Measurements from ENCODE around the gene PRKCZ.

Gene PRKCZ

DNA sequence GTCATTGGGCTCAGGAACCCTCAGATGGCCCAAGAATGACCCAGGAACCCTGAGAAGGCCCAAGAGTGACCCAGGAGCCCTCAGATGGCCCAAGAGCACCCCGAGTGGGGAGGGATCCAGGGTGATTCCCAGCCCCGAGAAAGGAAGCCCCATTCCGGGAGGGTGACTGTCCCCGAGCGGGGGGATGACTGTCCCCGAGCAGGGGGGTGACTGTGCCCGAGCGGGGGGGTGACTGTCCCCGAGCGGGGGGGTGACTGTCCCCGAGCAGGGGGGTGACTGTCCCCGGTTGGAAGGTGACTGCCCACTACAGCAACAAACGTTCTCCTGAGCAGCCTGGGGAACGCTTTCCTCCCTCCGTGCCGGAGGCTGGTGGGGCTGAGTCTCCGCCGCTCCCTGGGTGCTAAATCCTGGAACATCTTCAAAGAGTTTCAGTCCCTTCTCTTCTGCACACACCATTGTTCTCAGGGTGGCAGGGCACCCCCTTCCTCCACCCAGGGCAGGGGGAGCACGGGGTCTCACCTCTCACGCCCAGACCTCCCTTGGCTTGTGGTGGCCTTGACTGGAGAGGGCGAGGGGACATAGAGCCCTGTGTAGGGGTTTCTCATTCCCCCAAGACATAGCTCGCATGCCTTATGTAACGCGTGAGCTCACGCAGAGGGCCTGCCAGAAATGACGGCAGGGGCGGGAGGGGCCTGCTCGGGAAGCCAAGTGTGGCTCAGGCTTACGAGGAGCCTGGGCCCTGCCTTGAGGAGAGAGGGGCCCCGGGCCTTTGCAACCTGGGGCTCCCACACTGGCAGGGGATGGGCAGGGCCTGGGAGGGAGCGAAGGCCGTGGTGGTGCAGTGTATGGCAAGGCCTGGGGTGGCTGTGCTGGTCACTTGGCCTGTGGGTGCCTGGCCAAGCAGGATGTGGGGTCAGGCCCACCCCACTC, 163.6 kb downstream of the PRKCZ start:
- no peak for DNase-seq

DNA sequence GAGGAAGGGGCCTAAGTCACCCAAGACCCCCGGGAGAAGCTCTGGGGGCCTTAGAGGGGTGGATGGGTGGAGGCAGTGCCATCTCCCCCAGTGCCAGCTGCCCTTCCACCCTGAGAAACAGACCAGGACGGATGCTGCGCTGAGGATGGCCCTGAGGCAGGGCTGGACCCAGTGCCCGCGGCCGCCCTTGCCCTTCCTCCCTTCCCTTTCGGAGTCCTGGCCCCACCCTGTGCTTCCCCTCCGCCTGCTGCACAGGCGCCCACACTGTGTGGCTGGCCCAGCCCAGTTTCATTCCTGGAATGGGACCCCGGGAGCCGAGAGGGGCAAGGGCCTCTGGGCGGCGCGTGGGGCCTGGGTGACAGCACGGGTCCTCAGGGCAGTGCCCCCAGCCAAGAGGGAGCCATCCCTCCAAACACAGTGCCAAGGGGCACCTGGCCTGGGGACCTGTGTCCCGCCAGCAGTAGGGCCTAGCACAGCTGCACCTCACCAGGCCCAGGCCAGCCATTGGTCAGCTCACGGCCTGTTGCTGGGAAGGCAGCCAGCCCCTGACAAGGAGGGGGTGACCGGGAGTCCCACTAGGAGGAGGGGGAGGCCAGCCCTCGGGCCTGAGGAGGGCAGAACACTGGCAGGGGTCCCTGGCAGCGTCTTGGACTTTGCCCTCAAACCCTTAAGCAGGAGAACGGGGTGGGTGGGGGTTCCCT, 164.5 kb downstream of the PRKCZ start:
- DNase-seq, result no peak

DNA sequence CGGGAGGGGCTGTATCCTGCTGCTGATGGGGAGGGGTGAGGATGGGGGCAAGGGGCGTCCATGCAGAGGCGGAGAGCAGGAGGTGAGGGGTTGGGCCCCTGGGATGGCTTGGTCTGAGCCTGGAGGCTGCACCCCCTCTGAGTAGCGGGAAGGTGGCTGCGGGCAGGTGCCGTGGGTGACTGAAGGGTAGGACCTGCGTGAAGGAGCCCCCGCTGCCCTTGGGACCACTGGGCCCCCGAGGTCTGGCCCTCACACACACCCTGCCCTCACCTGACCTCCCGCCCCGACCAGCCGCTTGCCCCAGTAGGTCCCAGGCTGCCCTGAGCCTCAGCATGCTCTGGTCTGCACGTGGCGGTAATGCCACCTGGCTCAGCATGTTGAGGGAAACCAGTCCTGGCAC, 165.1 kb downstream of the PRKCZ start:
- no peak for DNase-seq

DNA sequence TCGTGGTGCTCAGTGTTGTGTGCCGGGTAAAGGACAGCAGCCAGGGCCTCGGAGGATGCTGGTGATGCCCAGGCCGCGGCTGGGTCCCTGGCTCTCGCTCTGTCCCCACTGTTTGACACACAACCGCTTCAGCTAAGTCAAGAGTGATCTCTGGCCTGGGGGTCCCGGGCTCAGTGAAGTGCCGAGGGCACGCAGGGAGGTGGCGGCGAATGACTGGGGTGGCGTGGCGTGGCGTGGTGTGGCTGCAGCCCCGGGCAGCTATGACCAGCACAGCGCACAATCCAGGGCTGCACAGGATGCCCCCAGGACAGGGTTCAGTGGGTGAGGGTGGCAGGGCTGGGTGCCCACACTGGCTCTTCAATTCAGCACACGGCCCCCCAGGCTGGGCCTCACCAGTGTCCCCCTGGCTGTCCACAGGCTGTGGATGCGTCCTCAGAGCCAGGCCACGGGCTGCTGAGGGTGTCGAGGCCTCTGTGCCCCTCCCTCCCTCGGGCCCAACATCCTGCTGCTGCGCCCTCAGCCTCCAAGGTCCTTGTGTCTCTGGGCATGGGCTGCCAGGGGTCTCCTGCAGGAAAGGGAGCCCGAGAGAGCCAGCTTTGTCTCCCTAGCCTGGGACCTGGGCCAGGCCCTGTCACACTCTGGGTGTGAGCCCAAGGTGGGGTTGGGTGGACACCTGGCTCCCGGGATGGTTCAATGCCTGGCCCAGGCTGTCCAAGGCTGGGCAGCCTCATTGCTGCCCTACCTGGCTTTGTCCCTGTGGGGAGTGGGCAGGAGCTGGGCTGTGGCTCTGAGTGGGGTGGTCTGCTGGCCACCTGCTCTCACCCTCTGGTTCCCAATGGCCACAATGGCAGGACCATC, 165.9 kb downstream of the PRKCZ start:
- no peak for DNase-seq

DNA sequence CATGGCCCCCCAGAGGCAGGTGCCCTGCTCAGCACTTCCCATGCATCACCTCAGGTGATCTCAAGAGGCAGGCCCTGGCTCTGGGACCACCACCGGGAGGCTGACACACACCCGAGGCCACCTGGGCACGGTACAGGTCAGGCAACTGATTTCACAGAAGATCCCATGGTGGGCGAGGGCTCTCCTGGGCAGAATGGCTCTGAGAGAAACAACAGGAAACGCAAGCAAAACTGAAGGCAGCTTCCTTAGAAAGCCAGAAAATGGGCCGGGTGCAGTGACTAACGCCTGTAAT, 166.5 kb downstream of the PRKCZ start:
- no peak for DNase-seq

DNA sequence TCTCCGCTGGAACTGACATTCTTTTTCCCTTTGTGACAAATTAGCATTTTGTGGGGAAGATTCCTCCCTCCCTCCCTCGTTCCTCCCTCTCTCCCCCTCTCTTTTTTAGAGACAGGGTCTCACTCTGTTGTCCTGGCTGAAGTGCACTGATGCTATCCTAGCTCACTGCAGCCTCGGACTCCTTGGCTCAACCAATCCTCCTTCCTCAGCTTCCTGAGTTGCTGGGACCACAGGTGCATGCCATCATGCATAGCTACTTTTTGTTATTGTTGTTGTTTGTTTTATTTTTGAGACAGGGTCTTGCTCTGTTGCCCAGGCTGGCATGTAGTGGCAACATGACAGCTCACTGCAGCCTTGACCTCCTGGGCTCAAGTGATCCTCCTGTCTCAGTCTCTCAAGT, 171.1 kb downstream of the PRKCZ start:
- no peak for DNase-seq

DNA sequence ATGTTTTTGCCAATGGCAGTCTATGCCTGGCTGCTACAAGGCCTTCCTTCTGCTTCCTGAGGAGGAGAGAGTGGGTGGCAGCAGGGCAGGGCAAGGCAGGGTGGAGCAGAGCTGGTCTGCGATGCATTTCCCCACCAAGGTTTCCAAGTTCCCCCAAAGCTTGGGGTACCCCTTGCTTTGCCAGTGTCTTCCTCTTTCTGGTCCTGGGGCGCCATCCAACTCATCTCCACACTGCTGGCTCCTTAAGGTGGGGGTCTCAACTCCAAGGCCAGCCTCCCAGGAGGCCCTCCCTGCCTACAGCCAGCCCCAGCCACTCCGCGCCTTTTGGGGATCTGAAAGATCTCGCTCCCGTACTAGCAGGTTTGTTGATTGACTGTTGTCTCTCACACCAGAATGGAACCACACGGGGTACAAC, 174.0 kb downstream of the PRKCZ start:
- no peak for DNase-seq

DNA sequence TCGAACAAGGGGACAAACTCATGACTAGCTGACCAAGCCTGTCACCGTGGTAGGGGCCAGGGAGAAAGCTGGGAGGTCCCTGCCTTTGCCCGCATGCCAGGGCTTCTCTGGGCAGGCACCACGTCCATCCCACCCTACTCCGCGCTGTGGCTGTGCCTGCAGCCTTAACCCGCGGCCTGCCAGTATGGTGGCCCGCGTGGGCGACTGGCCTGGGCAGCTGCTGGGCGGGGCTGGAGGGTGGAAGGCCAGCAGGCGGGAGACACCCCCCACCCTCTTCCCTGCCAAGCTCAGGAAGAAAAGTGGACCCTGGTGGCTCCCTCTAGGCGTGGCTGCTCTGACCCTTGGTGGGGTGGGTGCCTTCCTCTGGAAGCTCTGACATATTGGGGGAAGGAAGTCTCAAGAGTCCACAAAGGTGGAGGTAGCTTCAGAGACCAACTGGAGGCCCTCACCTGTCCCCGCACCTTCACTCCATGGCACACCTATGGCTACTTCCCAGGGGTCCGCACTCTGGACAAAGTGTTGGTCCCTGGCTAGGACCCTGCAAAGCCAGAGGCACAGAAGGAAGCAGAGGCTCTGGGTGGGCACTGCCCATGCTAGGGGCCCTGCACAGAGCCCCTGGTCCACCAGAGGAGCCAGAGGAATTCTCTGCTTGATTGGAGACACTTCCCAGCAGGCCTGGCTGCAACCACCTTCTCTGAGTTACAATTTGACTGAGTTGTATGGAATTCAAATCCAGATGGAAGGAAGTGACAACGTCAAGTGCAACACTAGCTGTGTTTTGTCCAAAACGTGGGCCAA, 174.6 kb downstream of the PRKCZ start:
- no peak for DNase-seq

DNA sequence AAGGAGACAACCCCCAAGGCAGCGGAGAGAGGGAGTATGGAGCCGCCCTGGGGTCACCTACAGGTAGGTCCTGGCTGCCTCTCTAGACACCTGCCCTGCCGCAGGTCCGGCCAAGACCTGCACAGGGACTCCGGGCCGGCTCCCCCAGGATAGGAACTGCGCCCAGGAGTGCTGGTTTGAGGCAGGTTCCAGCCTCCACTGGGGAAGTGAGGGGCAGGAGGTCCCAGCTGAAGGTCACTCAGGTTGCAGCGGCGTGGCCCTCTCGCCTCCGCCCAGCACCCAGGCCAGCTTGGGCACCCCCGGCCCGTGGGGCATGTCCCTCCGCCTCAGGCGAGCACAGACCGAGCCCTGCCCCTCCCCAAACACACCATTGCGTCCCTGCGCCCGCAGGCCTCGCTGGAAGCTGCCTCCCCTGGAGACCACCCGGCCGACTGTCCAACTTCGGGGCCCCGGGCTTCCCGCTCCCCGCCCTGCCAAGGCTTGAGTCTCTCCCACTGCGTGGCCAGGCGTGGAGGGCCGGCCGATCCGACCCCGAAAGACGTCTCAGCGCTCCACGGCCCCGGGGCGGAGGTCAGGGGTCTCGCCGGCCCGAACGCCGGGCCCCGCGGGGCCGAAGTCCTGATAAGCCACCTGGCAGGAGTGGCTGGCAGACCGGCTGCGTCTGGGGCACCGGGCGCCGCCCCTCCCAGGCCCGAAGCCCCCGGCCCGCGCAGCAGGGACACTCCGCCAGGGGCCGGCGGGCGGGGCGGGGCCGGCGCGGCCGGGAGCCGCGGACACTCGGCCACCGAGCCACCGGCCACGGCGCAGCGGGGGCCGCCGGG, 176.5 kb downstream of the PRKCZ start:
- no peak for DNase-seq

DNA sequence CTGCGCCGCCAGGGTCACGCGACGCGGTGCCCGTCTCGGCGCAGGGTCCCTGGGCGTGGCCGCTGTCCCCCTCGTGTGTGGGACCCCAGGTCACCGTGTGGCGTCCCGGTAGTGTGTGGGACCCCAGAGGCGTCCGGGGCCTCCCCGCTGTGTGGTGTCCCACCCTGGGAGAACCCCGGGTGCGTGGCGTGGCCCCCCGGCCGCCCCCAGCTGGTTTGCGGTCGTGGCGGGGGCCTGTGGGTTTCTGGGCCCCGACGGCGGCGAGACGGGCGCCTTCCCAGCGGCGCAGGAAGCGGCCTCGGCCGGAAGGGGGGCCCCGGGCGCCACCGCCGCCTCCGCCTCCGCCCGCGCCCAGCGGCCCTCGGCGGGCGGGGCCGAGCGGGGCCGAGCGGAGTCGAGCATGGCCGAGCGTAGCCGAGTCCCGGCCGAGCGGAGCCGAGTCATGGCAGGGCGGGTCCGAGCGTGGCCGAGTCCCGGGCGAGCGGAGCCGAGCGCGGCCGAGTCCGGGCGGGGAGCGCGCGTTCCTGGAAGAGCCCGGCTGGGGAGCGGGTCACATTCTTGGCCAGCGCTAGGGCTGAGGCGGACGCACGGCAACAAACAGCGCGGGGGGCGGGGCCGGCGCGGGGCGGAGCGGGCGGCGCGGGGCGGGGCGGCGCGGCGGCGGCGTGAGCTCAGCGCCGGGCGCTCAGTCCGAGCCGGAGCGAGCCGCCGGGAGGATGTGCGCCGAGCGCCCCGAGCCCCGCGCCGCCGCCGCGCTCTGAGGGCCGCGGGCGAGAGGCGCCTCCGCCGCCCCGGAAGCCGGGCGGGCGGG, 177.3 kb downstream of the PRKCZ start:
- peak; percentile 92 for DNase-seq

DNA sequence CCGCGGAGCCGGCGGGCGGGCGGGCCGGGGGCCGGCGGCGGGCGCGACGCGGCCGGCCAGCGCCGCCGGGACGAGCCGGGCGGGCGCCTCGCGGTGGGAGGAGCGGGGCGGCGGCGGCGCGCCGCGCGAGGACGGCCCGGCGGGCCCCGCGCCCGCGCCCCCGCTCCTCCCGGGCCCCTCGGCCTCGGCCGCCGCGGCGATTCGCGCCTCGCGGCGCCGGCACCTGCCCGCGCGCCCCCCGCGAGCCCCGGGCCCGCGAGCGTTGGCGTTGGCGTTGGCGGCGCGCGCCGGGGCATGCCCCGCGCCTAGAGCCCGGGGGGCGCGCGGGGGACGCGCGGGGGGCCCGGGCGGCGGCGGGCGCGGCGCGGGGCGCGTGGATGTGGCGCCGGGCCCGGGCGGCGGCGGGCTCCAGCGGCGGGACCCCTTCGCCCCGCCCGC, 178.0 kb downstream of the PRKCZ start, which contains the start of gene SKI:
TSS of gene SKI (plus strand) at position 163 of the 438 bp plus-strand sequence. CDS start 448 bp downstream, outside the sequence.
- DNase-seq, result no peak

DNA sequence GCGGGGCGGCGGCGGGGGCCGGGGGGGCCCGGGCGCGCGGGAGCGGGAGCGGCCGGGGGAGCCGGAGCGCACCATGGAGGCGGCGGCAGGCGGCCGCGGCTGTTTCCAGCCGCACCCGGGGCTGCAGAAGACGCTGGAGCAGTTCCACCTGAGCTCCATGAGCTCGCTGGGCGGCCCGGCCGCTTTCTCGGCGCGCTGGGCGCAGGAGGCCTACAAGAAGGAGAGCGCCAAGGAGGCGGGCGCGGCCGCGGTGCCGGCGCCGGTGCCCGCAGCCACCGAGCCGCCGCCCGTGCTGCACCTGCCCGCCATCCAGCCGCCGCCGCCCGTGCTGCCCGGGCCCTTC, 178.5 kb downstream of the PRKCZ start:
- DNase-seq, result no peak

DNA sequence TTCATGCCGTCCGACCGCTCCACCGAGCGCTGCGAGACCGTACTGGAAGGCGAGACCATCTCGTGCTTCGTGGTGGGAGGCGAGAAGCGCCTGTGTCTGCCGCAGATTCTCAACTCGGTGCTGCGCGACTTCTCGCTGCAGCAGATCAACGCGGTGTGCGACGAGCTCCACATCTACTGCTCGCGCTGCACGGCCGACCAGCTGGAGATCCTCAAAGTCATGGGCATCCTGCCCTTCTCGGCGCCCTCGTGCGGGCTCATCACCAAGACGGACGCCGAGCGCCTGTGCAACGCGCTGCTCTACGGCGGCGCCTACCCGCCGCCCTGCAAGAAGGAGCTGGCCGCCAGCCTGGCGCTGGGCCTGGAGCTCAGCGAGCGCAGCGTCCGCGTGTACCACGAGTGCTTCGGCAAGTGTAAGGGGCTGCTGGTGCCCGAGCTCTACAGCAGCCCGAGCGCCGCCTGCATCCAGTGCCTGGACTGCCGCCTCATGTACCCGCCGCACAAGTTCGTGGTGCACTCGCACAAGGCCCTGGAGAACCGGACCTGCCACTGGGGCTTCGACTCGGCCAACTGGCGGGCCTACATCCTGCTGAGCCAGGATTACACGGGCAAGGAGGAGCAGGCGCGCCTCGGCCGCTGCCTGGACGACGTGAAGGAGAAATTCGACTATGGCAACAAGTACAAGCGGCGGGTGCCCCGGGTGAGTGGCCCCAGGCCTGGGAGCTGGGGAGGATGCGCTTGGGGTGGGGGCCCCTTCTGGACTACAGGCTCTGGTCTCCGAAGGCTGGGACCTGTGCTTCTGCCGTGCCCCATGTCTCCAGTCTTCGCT, 179.0 kb downstream of the PRKCZ start:
- no peak for DNase-seq

DNA sequence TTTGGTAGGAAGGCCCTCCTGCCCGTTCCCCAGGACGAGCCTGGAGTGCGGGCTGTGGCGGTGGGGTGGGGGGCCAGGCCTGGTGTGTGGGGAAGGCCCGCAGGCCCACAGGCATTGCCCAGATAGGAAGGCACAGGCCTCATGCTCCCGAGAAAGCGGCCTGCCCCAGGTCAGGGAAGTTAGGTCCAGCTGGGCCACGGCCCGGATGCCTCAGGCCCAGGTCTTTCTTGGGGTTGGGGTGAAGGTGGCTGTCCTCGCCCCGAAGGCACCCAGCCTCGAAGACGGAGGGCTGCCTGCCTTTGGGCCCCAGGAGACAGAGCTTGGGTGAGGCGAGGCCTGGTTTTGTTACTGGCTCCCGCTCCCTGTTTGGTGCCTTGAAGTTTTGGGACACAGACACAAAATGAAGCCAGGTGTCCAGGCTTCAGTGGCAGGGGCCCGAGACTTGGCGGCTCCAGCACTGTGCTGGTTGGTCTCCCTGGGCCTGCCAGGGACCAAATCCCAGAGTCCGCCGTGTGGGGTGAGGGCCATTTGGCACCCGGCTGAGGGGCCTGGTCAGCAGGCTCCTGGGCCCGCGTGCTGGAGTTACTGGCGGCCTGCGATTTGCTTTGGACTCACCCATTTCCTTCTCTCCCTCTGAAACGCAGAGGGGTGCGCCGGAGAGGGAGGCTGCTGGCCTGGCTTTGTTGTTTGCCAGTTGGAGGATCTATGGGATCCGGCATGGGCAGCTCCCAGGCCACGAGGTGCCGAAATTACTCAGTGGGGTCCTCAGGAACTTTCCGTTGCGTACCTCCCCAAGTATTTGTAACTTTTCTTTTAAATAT, 179.9 kb downstream of the PRKCZ start:
- no peak for DNase-seq

DNA sequence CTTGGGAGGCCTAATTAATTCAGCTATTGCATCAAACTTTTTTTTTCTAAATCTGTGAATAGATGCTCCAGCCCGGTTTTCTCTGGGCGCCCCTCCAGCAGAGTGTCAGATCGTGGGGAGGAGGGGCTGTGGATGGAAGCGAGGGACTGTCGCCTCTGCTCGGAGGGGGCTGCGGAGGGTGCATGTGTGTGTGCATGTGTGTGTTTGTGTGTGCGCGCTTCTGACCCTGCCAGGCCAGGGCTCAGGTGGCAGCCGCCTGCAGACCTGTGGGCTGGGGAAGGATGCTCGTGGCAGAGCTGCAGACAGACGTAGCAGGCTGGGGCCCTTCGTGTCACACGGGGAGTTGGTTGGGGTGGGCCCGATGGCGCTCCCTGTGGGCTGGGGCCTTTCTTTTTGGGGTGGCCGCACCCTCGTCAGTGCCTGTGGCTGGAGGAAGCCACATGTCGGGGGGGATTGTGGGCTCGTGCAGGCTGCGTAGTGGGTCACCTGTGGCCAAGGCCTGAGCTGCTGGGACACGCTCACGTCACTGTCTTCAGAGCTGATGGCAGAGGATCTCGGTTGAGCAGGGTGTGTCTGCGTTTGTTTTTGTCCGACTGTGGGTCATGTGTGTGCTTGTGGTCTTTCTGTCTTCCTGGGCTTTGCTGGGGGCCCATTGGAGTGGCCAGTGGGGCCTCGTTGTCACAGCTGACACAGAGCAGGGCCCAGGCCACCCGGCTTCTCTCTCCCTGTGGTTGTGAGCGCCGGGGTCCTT, 180.7 kb downstream of the PRKCZ start:
- no peak for DNase-seq

DNA sequence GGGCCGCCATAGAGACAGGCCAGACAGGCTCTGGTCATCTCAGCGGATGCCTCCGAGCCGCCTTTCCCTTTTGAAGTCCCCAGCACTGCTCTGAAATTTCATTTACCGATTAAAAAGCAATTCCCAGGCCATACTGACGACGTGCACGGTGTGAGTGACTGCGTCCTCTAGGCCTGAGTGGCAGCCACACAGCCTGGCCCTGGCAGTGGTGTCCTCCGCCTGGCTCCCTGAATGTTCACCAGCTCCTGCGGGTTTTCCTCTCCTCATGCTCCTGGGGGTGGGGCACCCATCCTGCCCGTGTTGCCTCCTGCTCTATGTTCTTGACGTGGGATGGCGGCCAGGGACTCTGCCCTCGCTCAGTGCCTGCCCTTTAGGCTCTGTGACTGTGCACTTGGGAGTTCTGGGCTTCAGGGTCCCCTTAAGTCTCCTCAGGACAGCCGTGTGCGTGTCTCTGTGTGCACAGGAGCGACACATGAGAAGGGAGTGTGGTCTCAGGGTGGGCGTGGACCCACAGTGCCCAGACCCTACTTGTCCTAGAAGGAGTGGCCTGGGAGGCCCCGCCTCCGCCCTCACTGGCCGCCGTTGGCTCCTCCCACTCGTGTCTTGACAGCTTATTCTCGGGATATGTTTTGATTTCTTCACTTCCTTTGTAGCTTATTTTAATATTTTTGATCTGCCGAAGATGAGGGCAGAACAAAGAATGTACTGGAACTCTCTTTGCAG, 181.5 kb downstream of the PRKCZ start:
- DNase-seq, result no peak

DNA sequence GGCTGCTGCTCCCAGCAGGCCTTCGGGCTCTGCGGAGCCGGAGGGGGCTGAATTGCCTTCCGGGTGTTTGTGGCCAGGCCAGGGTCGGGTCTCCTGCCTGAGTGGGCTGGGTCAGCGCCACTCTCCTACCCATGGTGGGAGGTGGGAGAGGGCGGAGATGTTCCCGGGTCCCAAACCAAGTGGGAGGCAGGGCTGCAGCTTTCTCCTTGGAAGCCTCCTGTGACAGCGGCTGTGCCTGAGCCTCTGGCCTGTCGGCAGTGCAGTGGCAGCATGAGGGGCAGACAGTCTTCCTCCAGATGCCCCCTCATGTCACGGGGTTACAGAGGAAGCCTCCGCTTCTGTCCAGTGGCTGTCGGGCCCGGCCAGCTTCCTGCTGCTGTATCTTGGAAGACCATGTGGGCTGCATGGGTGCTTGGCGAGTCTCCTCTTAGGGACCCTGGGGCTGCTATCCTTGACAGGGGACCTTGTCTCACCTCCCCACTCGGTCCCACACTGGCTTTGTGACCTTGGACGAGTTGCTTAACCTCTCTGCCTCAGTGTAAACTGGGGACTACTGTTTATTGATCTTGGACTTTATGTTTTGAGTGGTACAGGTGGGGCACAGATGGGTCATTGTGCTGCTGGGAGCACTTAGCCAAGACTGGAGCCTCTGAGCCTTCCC, 182.2 kb downstream of the PRKCZ start:
- DNase-seq, result no peak
